Measurements from ENCODE around the gene SLC40A1.
"Not testable (repeated sequence)": the region's sequence is repeated elsewhere in the genome, so short reads cannot be mapped to it uniquely, and the experiment has no call there.

The SLC40A1 gene

GRCh38 chr2:189580658-189581353 is at the start of gene SLC40A1:
Gene SLC40A1 (minus strand): TSS chr2:189580786. CDS start chr2:189580460, 326 bp downstream.
- DNase-seq (ENCODE audit: low read depth), result no peak

- DNase-seq (ENCODE audit: low read depth), result no peak
Measured at GRCh38 chr2:189629531-189630453, 49.2 kb upstream of the SLC40A1 start.

- DNase-seq (ENCODE audit: low read depth), result no peak
Measured at GRCh38 chr2:189628817-189629530, 48.4 kb upstream of the SLC40A1 start.

- no peak for DNase-seq (ENCODE audit: low read depth)
Measured at GRCh38 chr2:189627789-189628188, 47.2 kb upstream of the SLC40A1 start.

GRCh38 chr2:189625636-189626035 is 45.0 kb upstream of the SLC40A1 start:
- DNase-seq (ENCODE audit: low read depth), result no peak

- DNase-seq (ENCODE audit: low read depth), result no peak
Measured at GRCh38 chr2:189624648-189625355, 44.2 kb upstream of the SLC40A1 start.

- no peak for DNase-seq (ENCODE audit: low read depth)
Measured at GRCh38 chr2:189623049-189623448, 42.5 kb upstream of the SLC40A1 start.

GRCh38 chr2:189621781-189622180 is 41.2 kb upstream of the SLC40A1 start:
- DNase-seq (ENCODE audit: low read depth), result no peak

- no peak for DNase-seq (ENCODE audit: low read depth)
Measured at GRCh38 chr2:189618197-189618596, 37.6 kb upstream of the SLC40A1 start.

GRCh38 chr2:189614585-189614984 is 34.0 kb upstream of the SLC40A1 start:
- no peak for DNase-seq (ENCODE audit: low read depth)

GRCh38 chr2:189613650-189614420 is 33.2 kb upstream of the SLC40A1 start:
- no peak for DNase-seq (ENCODE audit: low read depth)

- no peak for DNase-seq (ENCODE audit: low read depth)
Measured at GRCh38 chr2:189613077-189613636, 32.6 kb upstream of the SLC40A1 start.

GRCh38 chr2:189610700-189611099 is 30.1 kb upstream of the SLC40A1 start:
- DNase-seq (ENCODE audit: low read depth), result no peak

GRCh38 chr2:189609853-189610252 is 29.3 kb upstream of the SLC40A1 start:
- no peak for DNase-seq (ENCODE audit: low read depth)

GRCh38 chr2:189609423-189609816 is 28.8 kb upstream of the SLC40A1 start:
- no peak for DNase-seq (ENCODE audit: low read depth)

GRCh38 chr2:189608795-189609422 is 28.3 kb upstream of the SLC40A1 start:
- no peak for DNase-seq (ENCODE audit: low read depth)

- DNase-seq (ENCODE audit: low read depth), result no peak
Measured at GRCh38 chr2:189608170-189608569, 27.6 kb upstream of the SLC40A1 start.

- no peak for DNase-seq (ENCODE audit: low read depth)
Measured at GRCh38 chr2:189602233-189602632, 21.6 kb upstream of the SLC40A1 start.

GRCh38 chr2:189601652-189602051 is 21.1 kb upstream of the SLC40A1 start:
- DNase-seq (ENCODE audit: low read depth), result not testable (repeated sequence)

- no peak for DNase-seq (ENCODE audit: low read depth)
Measured at GRCh38 chr2:189601043-189601442, 20.5 kb upstream of the SLC40A1 start.
